ENCODE data around the gene TBL3.

DNA sequence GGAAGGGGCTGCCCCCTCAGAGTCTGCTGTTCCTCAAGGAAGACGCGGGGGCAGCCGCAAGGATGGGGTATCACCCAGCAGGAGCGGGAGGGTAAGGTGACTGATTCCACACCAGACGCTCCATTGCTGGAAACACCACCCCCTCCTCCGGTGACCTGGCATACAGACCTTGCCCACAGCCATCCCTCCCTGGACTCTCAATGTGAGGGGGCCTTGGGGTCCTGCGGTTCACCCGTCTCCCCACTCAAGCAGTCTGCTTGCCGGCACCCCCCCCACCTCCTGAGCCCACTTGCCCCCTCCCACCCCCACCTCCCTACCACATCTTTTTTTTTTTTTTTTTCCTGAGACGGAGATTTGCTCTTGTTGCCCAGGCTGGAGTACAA is 41.5 kb upstream of the TBL3 start:
- TF ChIP-seq EZH2phosphoT487 (IDR thresholded peaks at IDR 0.05; ENCODE audit: borderline replicate concordance) (no peak), POLR2A (IDR thresholded peaks at IDR 0.05; ENCODE audit: borderline replicate concordance, extremely low read depth, insufficient read depth, insufficient read length) (no peak), POLR2AphosphoS5 (IDR thresholded peaks at IDR 0.05; ENCODE audit: low read depth, low read length) (no peak), JUND (IDR thresholded peaks at IDR 0.05) (no peak), FOSL1 (IDR thresholded peaks at IDR 0.05; ENCODE audit: low read depth) (no peak), MAX (IDR thresholded peaks at IDR 0.05) (no peak), ZNF274 (IDR thresholded peaks at IDR 0.05; ENCODE audit: low read depth, low read length) (no peak)
- TF ChIP-seq, protein P1, sequence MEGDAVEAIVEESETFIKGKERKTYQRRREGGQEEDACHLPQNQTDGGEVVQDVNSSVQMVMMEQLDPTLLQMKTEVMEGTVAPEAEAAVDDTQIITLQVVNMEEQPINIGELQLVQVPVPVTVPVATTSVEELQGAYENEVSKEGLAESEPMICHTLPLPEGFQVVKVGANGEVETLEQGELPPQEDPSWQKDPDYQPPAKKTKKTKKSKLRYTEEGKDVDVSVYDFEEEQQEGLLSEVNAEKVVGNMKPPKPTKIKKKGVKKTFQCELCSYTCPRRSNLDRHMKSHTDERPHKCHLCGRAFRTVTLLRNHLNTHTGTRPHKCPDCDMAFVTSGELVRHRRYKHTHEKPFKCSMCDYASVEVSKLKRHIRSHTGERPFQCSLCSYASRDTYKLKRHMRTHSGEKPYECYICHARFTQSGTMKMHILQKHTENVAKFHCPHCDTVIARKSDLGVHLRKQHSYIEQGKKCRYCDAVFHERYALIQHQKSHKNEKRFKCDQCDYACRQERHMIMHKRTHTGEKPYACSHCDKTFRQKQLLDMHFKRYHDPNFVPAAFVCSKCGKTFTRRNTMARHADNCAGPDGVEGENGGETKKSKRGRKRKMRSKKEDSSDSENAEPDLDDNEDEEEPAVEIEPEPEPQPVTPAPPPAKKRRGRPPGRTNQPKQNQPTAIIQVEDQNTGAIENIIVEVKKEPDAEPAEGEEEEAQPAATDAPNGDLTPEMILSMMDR (IDR thresholded peaks at IDR 0.05 in 2 of 3, conservative IDR thresholded peaks at IDR 0.05 in 1 of 3; ENCODE audit: borderline replicate concordance in 1 of 3, insufficient read depth in 1 of 3, low read depth in 2 of 3, low read length in 2 of 3) = no peak

All from HCT116 (cell line).